Endothelial cell (in vitro differentiated cells): ENCODE data around the gene MGA. TPM values are rescaled to one million over a fixed set of nuclear protein-coding genes. Genes with fewer than 3 reads are reported as not detected.

Source experiments
- DNase-seq: peaks from one replicate; pipeline ENCODE4 v3.0.0; 2021; ENCODE audit warnings: low spot score
- H3K27ac Mint-ChIP-seq: one replicate; pipeline ENCODE4 v1.8.0; 2021; ENCODE audit warnings: mixed read lengths, inconsistent platforms; ENCODE audit not compliant: unreplicated experiment
- H3K27me3 Mint-ChIP-seq: one replicate; pipeline ENCODE4 v1.8.0; 2021; ENCODE audit warnings: mild to moderate bottlenecking, moderate library complexity, mixed read lengths, inconsistent platforms; ENCODE audit not compliant: unreplicated experiment
- H3K36me3 Mint-ChIP-seq: one replicate; pipeline ENCODE4 v1.8.0; 2021; ENCODE audit warnings: mild to moderate bottlenecking, low read depth, mixed read lengths, inconsistent platforms; ENCODE audit not compliant: unreplicated experiment
- H3K4me1 Mint-ChIP-seq: one replicate; pipeline ENCODE4 v1.8.0; 2021; ENCODE audit warnings: mild to moderate bottlenecking, mixed read lengths, inconsistent platforms; ENCODE audit not compliant: unreplicated experiment
- H3K4me3 Mint-ChIP-seq: one replicate; pipeline ENCODE4 v1.8.0; 2021; ENCODE audit warnings: mild to moderate bottlenecking, mixed read lengths, inconsistent platforms; ENCODE audit not compliant: unreplicated experiment
- H3K9me3 Mint-ChIP-seq: one replicate; pipeline ENCODE4 v1.8.0; 2021; ENCODE audit warnings: mixed read lengths, inconsistent platforms; ENCODE audit not compliant: unreplicated experiment
- CTCF ChIP-seq: fragments of 200-600 bp; sonication (generic); IDR thresholded peaks from one replicate; pipeline ENCODE4 v1.5.0; 2021; ENCODE audit warnings: antibody characterized with exemption; ENCODE audit not compliant: unreplicated experiment
- total RNA-seq: library from RNA; stranded (reverse); fragmentation: NEBNext Ultra II Directional; extraction: Animal tissue kit (Norgen Biotek cat#: 25700); gene quantifications from one replicate; pipeline ENCODE4 v1.2.1, GENCODE V29; 2021; ENCODE audit not compliant: unreplicated experiment

MGA gene
- total RNA-seq, 1 donor from 2014 or later: 48.0 TPM

DNA sequence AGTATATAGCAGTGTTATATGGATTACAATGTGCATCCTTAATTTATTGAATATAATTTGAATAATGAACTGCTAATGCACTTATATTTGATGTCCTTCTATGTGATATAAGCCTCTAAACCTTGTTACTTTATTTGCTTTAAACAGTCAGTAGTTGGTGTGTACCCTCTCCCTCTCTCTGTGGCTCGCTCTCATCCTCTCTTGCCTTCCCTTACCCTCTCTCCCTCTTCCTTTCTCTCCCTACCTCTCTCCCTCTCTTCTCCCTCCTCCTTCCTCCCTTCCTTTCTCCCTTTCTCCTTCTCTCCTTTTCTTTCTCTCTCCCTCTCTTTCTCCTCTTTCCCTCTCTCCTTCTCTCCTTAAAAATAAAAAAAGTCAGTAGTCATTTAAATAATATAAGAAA is 28.9 kb downstream of the MGA start:
- Mint-ChIP-seq H3K4me3 (no peak overlapping the region), H3K36me3 (no peaks in the 10 kb centered on the region), H3K9me3 (no peaks in the 10 kb centered on the region), H3K27me3 (no peaks in the 10 kb centered on the region), H3K4me1 (peaks cover 13% of the 10 kb centered on the region), H3K27ac (no peak overlapping the region)
- no peak for DNase-seq
- no peak for TF ChIP-seq CTCF

DNA sequence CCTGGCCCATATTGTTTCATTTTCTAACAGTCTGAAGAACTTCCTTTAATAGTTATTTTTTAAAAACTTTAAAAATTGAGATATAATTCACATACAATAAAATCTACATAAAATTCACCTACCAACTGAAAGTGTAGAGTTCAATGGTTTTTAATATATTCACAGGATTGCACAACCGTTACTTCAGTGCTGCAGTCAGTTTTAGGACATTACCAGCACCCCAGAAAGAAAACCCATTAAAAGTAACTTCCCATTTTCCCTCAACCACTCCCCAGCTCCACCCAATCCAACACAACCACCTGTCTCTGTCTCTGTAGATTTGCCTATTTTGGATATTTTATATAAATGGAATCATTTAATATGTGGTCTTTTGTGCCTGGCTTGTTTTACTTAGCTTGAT is 29.6 kb downstream of the MGA start:
- Mint-ChIP-seq H3K27ac (no peak overlapping the region), H3K9me3 (no peaks in the 10 kb centered on the region), H3K36me3 (no peaks in the 10 kb centered on the region), H3K4me1 (peaks cover 13% of the 10 kb centered on the region), H3K4me3 (no peak overlapping the region), H3K27me3 (no peaks in the 10 kb centered on the region)
- no peak for TF ChIP-seq CTCF
- DNase-seq: no peak

DNA sequence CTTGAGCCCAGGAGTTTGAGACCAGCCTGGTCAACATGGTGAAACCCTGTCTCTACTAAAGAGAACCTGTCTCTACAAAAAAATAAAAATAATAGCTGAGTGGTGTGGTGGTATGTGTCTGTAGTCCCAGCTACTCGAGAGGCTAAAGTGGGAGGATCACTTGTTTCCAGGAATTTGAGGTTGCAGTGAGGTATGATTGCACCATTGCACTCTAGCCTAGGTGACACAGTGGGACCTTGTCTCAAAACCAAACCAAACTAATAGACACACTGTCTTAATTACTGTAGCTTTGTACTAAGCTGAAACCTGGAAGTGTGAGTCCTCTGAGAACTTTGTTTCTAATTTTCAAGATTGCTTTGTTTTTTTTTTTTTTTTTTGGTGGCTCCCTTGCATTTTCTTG is 30.4 kb downstream of the MGA start:
- no peak for TF ChIP-seq CTCF
- Mint-ChIP-seq H3K27me3 (no peaks in the 10 kb centered on the region), H3K4me1 (peaks cover 13% of the 10 kb centered on the region), H3K9me3 (no peaks in the 10 kb centered on the region), H3K4me3 (no peak overlapping the region), H3K27ac (no peak overlapping the region), H3K36me3 (no peaks in the 10 kb centered on the region)
- DNase-seq: no peak

GRCh38 chr15:41691471-41691870 is 31.3 kb downstream of the MGA start:
- Mint-ChIP-seq H3K27ac (peak overlapping the region; percentile 50), H3K36me3 (no peaks in the 10 kb centered on the region), H3K4me3 (no peak overlapping the region), H3K27me3 (no peaks in the 10 kb centered on the region), H3K4me1 (peaks cover 19% of the 10 kb centered on the region), H3K9me3 (no peaks in the 10 kb centered on the region)
- DNase-seq: no peak
- TF ChIP-seq CTCF: no peak

- no peak for TF ChIP-seq CTCF
- Mint-ChIP-seq H3K27me3 (no peaks in the 10 kb centered on the region), H3K36me3 (no peaks in the 10 kb centered on the region), H3K4me1 (peaks cover 23% of the 10 kb centered on the region), H3K27ac (peak overlapping the region; percentile 50), H3K4me3 (no peak overlapping the region), H3K9me3 (no peaks in the 10 kb centered on the region)
- no peak for DNase-seq
These were observed 31.8 kb downstream of the MGA start for GRCh38 chr15:41692049-41692448.
